Hepatocyte (in vitro differentiated cells): ENCODE data around the gene KIF25. TPM values are rescaled to one million over a fixed set of nuclear protein-coding genes. Genes with fewer than 3 reads are reported as not detected.

Source experiments
- DNase-seq: peaks from one replicate; pipeline ENCODE4 v3.0.0-alpha.2; 2016; ENCODE audit warnings: low spot score
- H2AFZ ChIP-seq: fragments of 200-600 bp; sonication (generic); 2 replicates; pipeline ENCODE4 v1.6.0; 2016; ENCODE audit warnings: antibody characterized with exemption, mild to moderate bottlenecking
- H3K27ac ChIP-seq: fragments of 200-600 bp; sonication (generic); 2 replicates; pipeline ENCODE4 v1.5.1; 2016; ENCODE audit warnings: mild to moderate bottlenecking
- H3K27me3 ChIP-seq: fragments of 200-600 bp; sonication (generic); 2 replicates; pipeline ENCODE4 v1.6.1; 2016
- H3K36me3 ChIP-seq: fragments of 200-600 bp; sonication (generic); replicated peaks from 2 replicates; pipeline ENCODE4 v1.5.1; 2016; ENCODE audit warnings: low read depth; ENCODE audit not compliant: insufficient read depth
- H3K4me1 ChIP-seq: fragments of 200-600 bp; sonication (generic); 2 replicates; pipeline ENCODE4 v1.5.1; 2016; ENCODE audit warnings: mild to moderate bottlenecking, moderate library complexity; ENCODE audit not compliant: insufficient read depth
- H3K4me2 ChIP-seq: fragments of 200-600 bp; sonication (generic); 2 replicates; pipeline ENCODE4 v1.6.0; 2016
- H3K4me3 ChIP-seq: fragments of 200-600 bp; sonication (generic); 2 replicates; pipeline ENCODE4 v1.5.1; 2016; ENCODE audit warnings: mild to moderate bottlenecking
- H3K79me2 ChIP-seq: fragments of 200-600 bp; sonication (generic); 2 replicates; pipeline ENCODE4 v1.6.0; 2017; ENCODE audit warnings: mild to moderate bottlenecking
- H3K9me2 ChIP-seq: fragments of 200-600 bp; sonication (generic); replicated peaks from 2 replicates; pipeline ENCODE4 v1.6.0; 2017; ENCODE audit warnings: mild to moderate bottlenecking; ENCODE audit not compliant: insufficient read depth
- H3K9me3 ChIP-seq: fragments of 200-600 bp; sonication (generic); 2 replicates; pipeline ENCODE4 v1.5.1; 2016; ENCODE audit warnings: low read depth, mild to moderate bottlenecking
- H4K20me1 ChIP-seq: fragments of 200-600 bp; sonication (generic); 2 replicates; pipeline ENCODE4 v1.6.0; 2016; ENCODE audit warnings: mild to moderate bottlenecking; ENCODE audit not compliant: insufficient read depth, poor library complexity, severe bottlenecking
- CTCF ChIP-seq: fragments of 200-600 bp; sonication (generic); IDR thresholded peaks from 2 replicates; pipeline ENCODE4 v1.5.1; 2016; ENCODE audit warnings: antibody characterized with exemption, mild to moderate bottlenecking; ENCODE audit not compliant: poor library complexity
- EZH2 ChIP-seq: fragments of 200-600 bp; sonication (generic); IDR thresholded peaks from 2 replicates; pipeline ENCODE4 v1.6.1; 2016; ENCODE audit warnings: antibody characterized with exemption, mild to moderate bottlenecking, borderline replicate concordance
- EZH2phosphoT487 ChIP-seq: fragments of 200-600 bp; sonication (generic); IDR thresholded peaks from one replicate; pipeline ENCODE4 v1.6.1; 2018; ENCODE audit warnings: antibody characterized with exemption, mild to moderate bottlenecking, low read depth, moderate library complexity; ENCODE audit not compliant: unreplicated experiment, severe bottlenecking
- WGBS: methylation state at CpG from one replicate; pipeline ENCODE4 v1.1.6; 2016; ENCODE audit warnings: low lambda C conversion rate; ENCODE audit errors: missing lambda C conversion rate; 5-methylcytosine and 5-hydroxymethylcytosine counted together
- polyA plus RNA-seq: library from polyadenylated mRNA; unstranded; fragments of >200 nt; fragmentation: Nextera tagmentation; extraction: Ambion mirVana; gene quantifications from 2 replicates; pipeline ENCODE4 v1.2.1, GENCODE V29; 2016
- total RNA-seq: library from RNA; depleted of rRNA; stranded (reverse); fragments of >200 nt; gene quantifications from 2 replicates; pipeline ENCODE4 v1.2.3, GENCODE V29; 2014

Gene KIF25
- total and polyA plus RNA-seq, 2 experiments from 2014 or later: 0.40 TPM; not detected in 1

GRCh38 chr6:168035098-168035660 is 37.7 kb downstream of the KIF25 start:
- peak; percentile 84 for DNase-seq
- no peaks in the 10 kb centered on the region for H3K27me3 ChIP-seq
- H3K36me3 ChIP-seq: no peaks in the 10 kb centered on the region
- peak overlapping the region; percentile 77 for H2AFZ ChIP-seq
- H3K4me3 ChIP-seq: peak overlapping the region; percentile 8
- H3K27ac ChIP-seq: peak overlapping the region; percentile 76
- TF ChIP-seq CTCF (no peak), EZH2phosphoT487 (no peak), EZH2 (no peak)
- H3K4me2 ChIP-seq: peak overlapping the region; percentile 85
- H3K9me3 ChIP-seq: peaks cover 8% of the 10 kb centered on the region
- WGBS: 17% methylated on average over 39 of the region's 45 CpGs
- peaks cover 21% of the 10 kb centered on the region for H3K4me1 ChIP-seq
- no peaks in the 10 kb centered on the region for H4K20me1 ChIP-seq
- no peaks in the 10 kb centered on the region for H3K9me2 ChIP-seq
- no peaks in the 10 kb centered on the region for H3K79me2 ChIP-seq

GRCh38 chr6:168035661-168036545 is 38.4 kb downstream of the KIF25 start:
- H3K27me3 ChIP-seq: no peaks in the 10 kb centered on the region
- peaks cover 16% of the 10 kb centered on the region for H3K4me1 ChIP-seq
- no peaks in the 10 kb centered on the region for H3K79me2 ChIP-seq
- H3K9me2 ChIP-seq: no peaks in the 10 kb centered on the region
- peak overlapping the region; percentile 85 for H3K4me2 ChIP-seq
- WGBS: 25% methylated on average over 29 of the region's 29 CpGs
- H3K27ac ChIP-seq: peak overlapping the region; percentile 76
- H3K9me3 ChIP-seq: peaks cover 8% of the 10 kb centered on the region
- DNase-seq: peak; percentile 45
- no peaks in the 10 kb centered on the region for H3K36me3 ChIP-seq
- peak overlapping the region; percentile 77 for H2AFZ ChIP-seq
- no peaks in the 10 kb centered on the region for H4K20me1 ChIP-seq
- H3K4me3 ChIP-seq: peak overlapping the region; percentile 8
- no peak for TF ChIP-seq CTCF
- no peak for TF ChIP-seq EZH2phosphoT487
- no peak for TF ChIP-seq EZH2

GRCh38 chr6:168037242-168037641 is 39.8 kb downstream of the KIF25 start:
- peaks cover 8% of the 10 kb centered on the region for H3K9me3 ChIP-seq
- TF ChIP-seq EZH2: no peak
- no peak for TF ChIP-seq EZH2phosphoT487
- no peak for TF ChIP-seq CTCF
- no peak overlapping the region for H3K4me3 ChIP-seq
- 82% methylated on average over 6 of the region's 6 CpGs for WGBS
- H3K27ac ChIP-seq: no peak overlapping the region
- H4K20me1 ChIP-seq: no peaks in the 10 kb centered on the region
- no peaks in the 10 kb centered on the region for H3K36me3 ChIP-seq
- no peaks in the 10 kb centered on the region for H3K9me2 ChIP-seq
- no peak for DNase-seq
- H3K27me3 ChIP-seq: no peaks in the 10 kb centered on the region
- H2AFZ ChIP-seq: no peak overlapping the region
- H3K4me2 ChIP-seq: no peak overlapping the region
- no peaks in the 10 kb centered on the region for H3K79me2 ChIP-seq
- H3K4me1 ChIP-seq: peaks cover 11% of the 10 kb centered on the region
